PC-9 (cell line): Measurements from ENCODE around the gene MMP24.

Experiments used
- CTCF ChIP-seq: fragments of 200-600 bp; sonication (generic); conservative IDR thresholded peaks from 2 replicates; pipeline ENCODE4 v1.6.1; 2017; ENCODE audit warnings: mixed run types, antibody characterized with exemption, mild to moderate bottlenecking, moderate library complexity
- EZH2 ChIP-seq: fragments of 200-600 bp; sonication (generic); IDR thresholded peaks from 2 replicates; pipeline ENCODE4 v1.8.0; 2017; ENCODE audit warnings: antibody characterized with exemption, low read depth

GRCh38 chr20:35286899-35287508 lies 60.5 kb downstream of the MMP24 start:
- TF ChIP-seq CTCF, result no peak
- TF ChIP-seq EZH2, result no peak
